GM10266 (cell line): ENCODE data around the gene CDH20.

Experiments used
- DNase-seq: peaks from one replicate; pipeline ENCODE4 v3.0.0; 2012; ENCODE audit errors: extremely low spot score
- TF ChIP-seq, protein P1 (sequence below): IDR thresholded peaks from 2 replicates; pipeline ENCODE4 v1.5.1; 2012; ENCODE audit warnings: mild to moderate bottlenecking, low read depth; ENCODE audit not compliant: control insufficient read depth, insufficient read depth; ENCODE audit errors: missing control alignments

The CDH20 gene

GRCh38 chr18:61503688-61504087, 170.5 kb downstream of the CDH20 start:
- TF ChIP-seq, protein P1, sequence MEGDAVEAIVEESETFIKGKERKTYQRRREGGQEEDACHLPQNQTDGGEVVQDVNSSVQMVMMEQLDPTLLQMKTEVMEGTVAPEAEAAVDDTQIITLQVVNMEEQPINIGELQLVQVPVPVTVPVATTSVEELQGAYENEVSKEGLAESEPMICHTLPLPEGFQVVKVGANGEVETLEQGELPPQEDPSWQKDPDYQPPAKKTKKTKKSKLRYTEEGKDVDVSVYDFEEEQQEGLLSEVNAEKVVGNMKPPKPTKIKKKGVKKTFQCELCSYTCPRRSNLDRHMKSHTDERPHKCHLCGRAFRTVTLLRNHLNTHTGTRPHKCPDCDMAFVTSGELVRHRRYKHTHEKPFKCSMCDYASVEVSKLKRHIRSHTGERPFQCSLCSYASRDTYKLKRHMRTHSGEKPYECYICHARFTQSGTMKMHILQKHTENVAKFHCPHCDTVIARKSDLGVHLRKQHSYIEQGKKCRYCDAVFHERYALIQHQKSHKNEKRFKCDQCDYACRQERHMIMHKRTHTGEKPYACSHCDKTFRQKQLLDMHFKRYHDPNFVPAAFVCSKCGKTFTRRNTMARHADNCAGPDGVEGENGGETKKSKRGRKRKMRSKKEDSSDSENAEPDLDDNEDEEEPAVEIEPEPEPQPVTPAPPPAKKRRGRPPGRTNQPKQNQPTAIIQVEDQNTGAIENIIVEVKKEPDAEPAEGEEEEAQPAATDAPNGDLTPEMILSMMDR: no peak

DNA sequence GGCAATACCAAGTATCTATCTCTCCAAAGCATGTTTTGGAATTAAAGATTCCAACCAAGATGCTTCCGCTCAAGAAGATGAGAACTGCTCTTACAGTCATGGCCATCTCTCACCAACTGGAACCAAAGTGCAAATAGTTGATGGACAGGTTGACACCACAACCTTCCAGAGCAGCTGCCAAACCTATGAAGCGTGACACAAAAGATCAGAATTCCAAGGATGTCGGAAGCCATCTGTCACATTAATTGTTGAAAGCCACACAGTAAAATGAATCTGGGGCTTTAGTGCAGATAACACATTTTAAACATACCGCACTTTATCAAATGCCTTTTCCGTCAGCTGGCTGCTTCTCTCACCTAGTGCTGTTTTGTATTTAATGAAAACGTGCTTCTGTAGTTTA, 195.7 kb downstream of the CDH20 start:
- TF ChIP-seq, protein P1: no peak
- DNase-seq: no peak

More at GRCh38 chr18:61503688-61504087, 170.5 kb downstream of the CDH20 start:
- no peak for DNase-seq

GRCh38 chr18:61530681-61531080, 197.5 kb downstream of the CDH20 start:
- no peak for DNase-seq
- TF ChIP-seq, protein P1: no peak

DNA sequence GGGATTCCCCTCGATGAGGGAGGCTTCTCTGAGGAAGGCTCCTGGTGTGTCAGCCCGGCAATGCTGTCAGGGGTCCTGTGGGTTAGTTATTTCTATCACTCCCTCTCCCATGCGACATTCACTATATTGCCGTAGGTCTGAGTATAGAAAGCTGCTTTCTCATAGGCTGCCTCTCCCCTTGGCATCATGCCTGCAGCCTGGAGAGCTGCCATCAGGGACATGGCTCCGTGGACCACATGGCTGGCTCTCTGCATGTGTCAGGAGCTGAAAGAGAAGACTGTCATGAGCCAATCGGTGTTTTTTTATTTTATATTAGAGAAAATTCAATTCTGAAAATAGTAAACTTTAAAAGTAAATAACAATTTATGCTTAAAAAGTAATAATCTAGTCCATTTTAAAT, 198.0 kb downstream of the CDH20 start:
- TF ChIP-seq, protein P1: no peak
- DNase-seq: no peak

DNA sequence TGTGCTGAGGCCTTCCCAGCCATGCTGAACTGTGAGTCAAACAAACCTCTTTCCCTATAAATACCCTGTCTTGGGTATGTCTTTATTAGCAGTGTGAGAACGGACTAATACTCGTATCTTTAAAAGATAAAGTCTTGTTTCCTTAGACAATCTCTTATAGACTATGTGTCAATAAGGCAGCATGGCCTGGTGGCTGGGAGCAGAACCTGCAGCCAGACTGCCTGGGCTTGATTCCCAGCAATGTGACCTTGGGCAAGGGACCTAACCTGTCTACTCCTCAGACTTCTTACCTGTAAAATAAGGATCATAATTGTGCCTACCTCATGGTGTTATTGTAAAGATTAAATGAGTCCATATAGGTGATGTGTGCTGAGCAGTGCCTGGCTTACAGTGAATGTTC, 198.7 kb downstream of the CDH20 start:
- TF ChIP-seq, protein P1: no peak

GRCh38 chr18:61535401-61535800, 202.2 kb downstream of the CDH20 start:
- no peak for DNase-seq
- TF ChIP-seq, protein P1: no peak

More for the DNA sequence above, 198.7 kb downstream of the CDH20 start:
- DNase-seq: no peak

DNA sequence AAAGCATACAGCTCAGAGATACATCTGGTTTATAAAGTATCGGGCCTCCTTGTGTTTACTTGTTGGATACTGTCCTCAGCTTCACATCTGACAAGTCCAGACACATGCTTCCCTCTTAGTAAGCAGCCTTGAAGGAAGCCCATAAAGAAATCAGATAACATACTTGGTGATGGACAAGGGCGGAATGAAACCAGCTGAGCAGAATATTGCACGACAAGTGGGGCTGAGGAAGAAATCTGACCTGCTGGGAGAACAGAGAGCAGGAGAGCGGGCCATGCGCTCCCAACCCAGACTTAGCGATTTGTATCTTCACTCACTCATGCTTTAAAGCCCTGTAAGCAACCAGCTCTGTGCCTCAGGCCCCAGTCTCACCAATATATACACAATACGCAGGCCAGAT, 208.4 kb downstream of the CDH20 start:
- TF ChIP-seq, protein P1: no peak
- DNase-seq: no peak
